Stomach (tissue), 4 donors: ENCODE measurements around the gene MKLN1.

ENCODE experiments used
- EP300 ChIP-seq: sonication (generic); formaldehyde crosslinking; IDR thresholded peaks from one replicate; pipeline ENCODE4 v1.6.1; 2017; ENCODE audit warnings: antibody characterized with exemption
- POLR2A ChIP-seq, 4 donors: fragments of 450-650 bp; IDR thresholded peaks; one replicate each; pipeline ENCODE4 v1.6.1; 2016; ENCODE audit warnings: antibody characterized with exemption in 4 of 4, control low read depth in 2 of 4, mild to moderate bottlenecking in 1 of 4, moderate library complexity in 1 of 4
- POLR2AphosphoS5 ChIP-seq, 3 donors: sonication (generic); formaldehyde crosslinking; IDR thresholded peaks; one replicate each; pipeline ENCODE4 v1.6.1; 2016; ENCODE audit warnings: antibody characterized with exemption in 3 of 3
- TF ChIP-seq, protein P1 (sequence below), 7 experiments: fragments of 450-650 bp in 4 of 7; fragments of 200-600 bp in 3 of 7; sonication (generic) in 3 of 7; IDR thresholded peaks; one replicate each; pipeline ENCODE4 v1.5.1; 2016 to 2019; ENCODE audit warnings: antibody characterized with exemption in 7 of 7, control low read depth in 2 of 7, mild to moderate bottlenecking in 1 of 7

DNA sequence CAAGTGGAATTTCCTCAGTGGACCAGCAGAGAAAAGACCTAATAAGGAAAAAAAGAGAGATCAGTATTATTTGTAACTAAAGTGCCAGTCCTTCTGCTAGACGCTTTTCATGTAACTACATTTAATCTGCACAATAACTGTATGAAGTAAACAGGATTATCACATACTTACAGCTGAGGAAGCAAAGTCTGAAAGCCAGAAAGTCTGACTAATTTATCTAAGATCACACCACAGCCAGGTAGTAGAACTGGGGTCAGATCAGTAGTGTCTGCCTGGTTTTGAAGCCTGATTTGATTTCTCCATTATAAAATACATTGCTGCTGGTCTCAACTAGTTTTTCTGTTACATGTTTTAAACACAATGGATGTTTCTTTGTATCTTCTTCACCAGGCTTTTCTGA is 159.5 kb downstream of the MKLN1 start:
- TF ChIP-seq EP300 = no peak
- TF ChIP-seq, protein P1, sequence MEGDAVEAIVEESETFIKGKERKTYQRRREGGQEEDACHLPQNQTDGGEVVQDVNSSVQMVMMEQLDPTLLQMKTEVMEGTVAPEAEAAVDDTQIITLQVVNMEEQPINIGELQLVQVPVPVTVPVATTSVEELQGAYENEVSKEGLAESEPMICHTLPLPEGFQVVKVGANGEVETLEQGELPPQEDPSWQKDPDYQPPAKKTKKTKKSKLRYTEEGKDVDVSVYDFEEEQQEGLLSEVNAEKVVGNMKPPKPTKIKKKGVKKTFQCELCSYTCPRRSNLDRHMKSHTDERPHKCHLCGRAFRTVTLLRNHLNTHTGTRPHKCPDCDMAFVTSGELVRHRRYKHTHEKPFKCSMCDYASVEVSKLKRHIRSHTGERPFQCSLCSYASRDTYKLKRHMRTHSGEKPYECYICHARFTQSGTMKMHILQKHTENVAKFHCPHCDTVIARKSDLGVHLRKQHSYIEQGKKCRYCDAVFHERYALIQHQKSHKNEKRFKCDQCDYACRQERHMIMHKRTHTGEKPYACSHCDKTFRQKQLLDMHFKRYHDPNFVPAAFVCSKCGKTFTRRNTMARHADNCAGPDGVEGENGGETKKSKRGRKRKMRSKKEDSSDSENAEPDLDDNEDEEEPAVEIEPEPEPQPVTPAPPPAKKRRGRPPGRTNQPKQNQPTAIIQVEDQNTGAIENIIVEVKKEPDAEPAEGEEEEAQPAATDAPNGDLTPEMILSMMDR (IDR thresholded peaks at IDR 0.05) = no peak
- TF ChIP-seq POLR2A (IDR thresholded peaks at IDR 0.05) = no peak
- TF ChIP-seq POLR2AphosphoS5 (IDR thresholded peaks at IDR 0.05) = no peak
